Measurements from ENCODE around the gene ATR.
A peak's percentile ranks its signal among the peaks of the same experiment; 100 is the strongest.
"Not testable (repeated sequence)": the region's sequence is repeated elsewhere in the genome, so short reads cannot be mapped to it uniquely, and the experiment has no call there.

The ATR gene

GRCh38 chr3:142576792-142577191 is 1.7 kb downstream of the ATR start:
- Mint-ChIP-seq H3K36me3 (peaks cover 12% of the 10 kb centered on the region), H3K27ac (peak overlapping the region; percentile 40), H3K9me3 (no peaks in the 10 kb centered on the region), H3K4me1 (peaks cover 46% of the 10 kb centered on the region), H3K4me3 (peak overlapping the region; percentile 98), H3K27me3 (peaks cover 8% of the 10 kb centered on the region)
- no peak for DNase-seq
- CTCF ChIA-PET: interaction anchor here (1.2 to 1.8 kb wide), 2 partner anchors 8 to 13 kb away, joined by 4 to 5 read pairs; no protein-coding TSS in a partner anchor

GRCh38 chr3:142574665-142575064 is 3.9 kb downstream of the ATR start:
- CTCF ChIA-PET: no interaction called here
- Mint-ChIP-seq H3K4me1 (peaks cover 41% of the 10 kb centered on the region), H3K36me3 (peaks cover 20% of the 10 kb centered on the region), H3K4me3 (no peak overlapping the region), H3K27me3 (no peaks in the 10 kb centered on the region), H3K27ac (no peak overlapping the region), H3K9me3 (no peaks in the 10 kb centered on the region)
- DNase-seq: no peak

GRCh38 chr3:142574223-142574622 is 4.3 kb downstream of the ATR start:
- DNase-seq, H3K4me3 Mint-ChIP-seq, H3K27ac Mint-ChIP-seq, H3K9me3 Mint-ChIP-seq, CTCF ChIA-PET, H3K27me3 Mint-ChIP-seq: not testable (repeated sequence)
- peaks cover 20% of the 10 kb centered on the region for H3K36me3 Mint-ChIP-seq
- peaks cover 38% of the 10 kb centered on the region for H3K4me1 Mint-ChIP-seq

- H3K27me3 Mint-ChIP-seq, DNase-seq, H3K27ac Mint-ChIP-seq, H3K4me1 Mint-ChIP-seq, CTCF ChIA-PET, H3K4me3 Mint-ChIP-seq, H3K9me3 Mint-ChIP-seq: not testable (repeated sequence)
- H3K36me3 Mint-ChIP-seq: peaks cover 35% of the 10 kb centered on the region
These were observed 9.1 kb downstream of the ATR start for GRCh38 chr3:142569422-142569821.

GRCh38 chr3:142568393-142569017 is 10.0 kb downstream of the ATR start:
- no peak for DNase-seq
- Mint-ChIP-seq H3K4me3 (no peak overlapping the region), H3K4me1 (peaks cover 2% of the 10 kb centered on the region), H3K27ac (no peak overlapping the region), H3K9me3 (peaks cover 2% of the 10 kb centered on the region), H3K36me3 (peaks cover 36% of the 10 kb centered on the region), H3K27me3 (no peaks in the 10 kb centered on the region)
- CTCF ChIA-PET: interaction anchor here (1.5 kb wide), 1 partner anchor 9 kb away, joined by 4 read pairs; no protein-coding TSS in a partner anchor

GRCh38 chr3:142566096-142566495 is 12.4 kb downstream of the ATR start:
- Mint-ChIP-seq H3K27ac (no peak overlapping the region), H3K4me3 (no peak overlapping the region), H3K27me3 (no peaks in the 10 kb centered on the region), H3K36me3 (peaks cover 42% of the 10 kb centered on the region), H3K4me1 (peaks cover 2% of the 10 kb centered on the region), H3K9me3 (peaks cover 2% of the 10 kb centered on the region)
- DNase-seq: no peak
- CTCF ChIA-PET: no interaction called here

- DNase-seq: no peak
- H3K27me3 Mint-ChIP-seq: no peaks in the 10 kb centered on the region
- no peak overlapping the region for H3K27ac Mint-ChIP-seq
- H3K4me3 Mint-ChIP-seq: no peak overlapping the region
- CTCF ChIA-PET: interaction anchor here (1.3 kb wide), 1 partner anchor 13 kb away, joined by 5 read pairs; no protein-coding TSS in a partner anchor
- peaks cover 2% of the 10 kb centered on the region for H3K4me1 Mint-ChIP-seq
- H3K36me3 Mint-ChIP-seq: peaks cover 43% of the 10 kb centered on the region
- peaks cover 2% of the 10 kb centered on the region for H3K9me3 Mint-ChIP-seq
These were observed 15.0 kb downstream of the ATR start for GRCh38 chr3:142563496-142563997.

- H3K4me1 Mint-ChIP-seq: no peaks in the 10 kb centered on the region
- no peaks in the 10 kb centered on the region for H3K9me3 Mint-ChIP-seq
- DNase-seq: no peak
- H3K27me3 Mint-ChIP-seq: no peaks in the 10 kb centered on the region
- no peak overlapping the region for H3K4me3 Mint-ChIP-seq
- H3K36me3 Mint-ChIP-seq: peaks cover 40% of the 10 kb centered on the region
- no peak overlapping the region for H3K27ac Mint-ChIP-seq
- CTCF ChIA-PET: no interaction called here
These were observed 18.4 kb downstream of the ATR start for GRCh38 chr3:142560118-142560517.

GRCh38 chr3:142553741-142554140 is 24.8 kb downstream of the ATR start:
- CTCF ChIA-PET: interaction anchor here (1.1 kb wide), 1 partner anchor 9 kb away, joined by 3 read pairs; no protein-coding TSS in a partner anchor
- no peak overlapping the region for H3K4me3 Mint-ChIP-seq
- H3K9me3 Mint-ChIP-seq: peaks cover 2% of the 10 kb centered on the region
- H3K36me3 Mint-ChIP-seq: peaks cover 50% of the 10 kb centered on the region
- no peak overlapping the region for H3K27ac Mint-ChIP-seq
- no peaks in the 10 kb centered on the region for H3K27me3 Mint-ChIP-seq
- no peak for DNase-seq
- H3K4me1 Mint-ChIP-seq: no peaks in the 10 kb centered on the region

GRCh38 chr3:142552579-142552978 is 26.0 kb downstream of the ATR start:
- H3K4me1 Mint-ChIP-seq: not testable (repeated sequence)

GRCh38 chr3:142549986-142550385 is 28.5 kb downstream of the ATR start:
- peaks cover under 1% of the 10 kb centered on the region for H3K9me3 Mint-ChIP-seq
- H3K27me3 Mint-ChIP-seq: no peaks in the 10 kb centered on the region
- CTCF ChIA-PET: no interaction called here
- peaks cover 39% of the 10 kb centered on the region for H3K36me3 Mint-ChIP-seq
- no peaks in the 10 kb centered on the region for H3K4me1 Mint-ChIP-seq
- no peak for DNase-seq
- H3K4me3 Mint-ChIP-seq: no peak overlapping the region
- H3K27ac Mint-ChIP-seq: no peak overlapping the region

More at GRCh38 chr3:142552579-142552978, 26.0 kb downstream of the ATR start:
- H3K4me3 Mint-ChIP-seq, DNase-seq, CTCF ChIA-PET, H3K9me3 Mint-ChIP-seq, H3K27ac Mint-ChIP-seq, H3K27me3 Mint-ChIP-seq: not testable (repeated sequence)
- peaks cover 52% of the 10 kb centered on the region for H3K36me3 Mint-ChIP-seq

GRCh38 chr3:142543307-142543706 is 35.2 kb downstream of the ATR start:
- CTCF ChIA-PET: no interaction called here
- Mint-ChIP-seq H3K36me3 (peaks cover 23% of the 10 kb centered on the region), H3K27me3 (no peaks in the 10 kb centered on the region), H3K27ac (no peak overlapping the region), H3K4me1 (no peaks in the 10 kb centered on the region), H3K9me3 (no peaks in the 10 kb centered on the region), H3K4me3 (no peak overlapping the region)
- no peak for DNase-seq

GRCh38 chr3:142542054-142542453 is 36.5 kb downstream of the ATR start:
- CTCF ChIA-PET: no interaction called here
- H3K4me3 Mint-ChIP-seq: no peak overlapping the region
- H3K36me3 Mint-ChIP-seq: peaks cover 18% of the 10 kb centered on the region
- no peaks in the 10 kb centered on the region for H3K9me3 Mint-ChIP-seq
- DNase-seq: no peak
- H3K27ac Mint-ChIP-seq: no peak overlapping the region
- H3K27me3 Mint-ChIP-seq: no peaks in the 10 kb centered on the region
- H3K4me1 Mint-ChIP-seq: no peaks in the 10 kb centered on the region

GRCh38 chr3:142536519-142536918 is 42.0 kb downstream of the ATR start:
- CTCF ChIA-PET: no interaction called here
- Mint-ChIP-seq H3K4me1 (no peaks in the 10 kb centered on the region), H3K36me3 (peaks cover 39% of the 10 kb centered on the region), H3K9me3 (peaks cover 6% of the 10 kb centered on the region), H3K27ac (no peak overlapping the region), H3K4me3 (no peak overlapping the region), H3K27me3 (no peaks in the 10 kb centered on the region)
- no peak for DNase-seq

- CTCF ChIA-PET: no interaction called here
- Mint-ChIP-seq H3K27ac (no peak overlapping the region), H3K27me3 (no peaks in the 10 kb centered on the region), H3K9me3 (peaks cover 6% of the 10 kb centered on the region), H3K36me3 (peaks cover 40% of the 10 kb centered on the region), H3K4me3 (no peak overlapping the region), H3K4me1 (peaks cover 7% of the 10 kb centered on the region)
- DNase-seq: no peak
These were observed 44.0 kb downstream of the ATR start for GRCh38 chr3:142534543-142534942.
